Gastroesophageal sphincter (tissue), 4 donors: ENCODE measurements around the gene ARMC3. TPM values are rescaled to one million over a fixed set of nuclear protein-coding genes. Genes with fewer than 3 reads are reported as not detected.

Source experiments
- ATAC-seq: fragments of 150-250 bp; one replicate; pipeline ENCODE4 v1.9.1; 2016; ENCODE audit warnings: mild to moderate bottlenecking, moderate library complexity
- H3K27ac ChIP-seq, 4 donors: fragments of 200-600 bp; sonication (generic) in 3 of 4; 1 replicate in 3 of 4; 2 replicates in 1 of 4; pipeline ENCODE4 v1.5.1; 2016 to 2019
- H3K27me3 ChIP-seq: fragments of 200-600 bp; sonication (generic); one replicate; pipeline ENCODE4 v1.5.1; 2019
- H3K36me3 ChIP-seq, 2 donors: fragments of 200-600 bp; sonication (generic); one replicate each; pipeline ENCODE4 v1.5.1; 2019; ENCODE audit warnings: control low read depth in 1 of 2
- H3K4me1 ChIP-seq, 3 donors: fragments of 200-600 bp; sonication (generic); 1 replicate in 2 of 3; 2 replicates in 1 of 3; pipeline ENCODE4 v1.5.1; 2016 to 2019; ENCODE audit warnings: control low read depth in 2 of 3
- H3K4me3 ChIP-seq, 2 donors: fragments of 200-600 bp; sonication (generic); one replicate each; pipeline ENCODE4 v1.5.1; 2019; ENCODE audit warnings: mild to moderate bottlenecking in 1 of 2, moderate library complexity in 1 of 2
- H3K9me3 ChIP-seq, 3 donors: fragments of 200-600 bp; sonication (generic); one replicate each; pipeline ENCODE4 v1.5.1; 2017 to 2019; ENCODE audit warnings: control low read depth in 2 of 3
- CTCF ChIP-seq, 4 experiments: fragments of 200-600 bp in 2 of 4; fragments of 450-650 bp in 2 of 4; sonication (generic) in 1 of 4; IDR thresholded peaks; one replicate each; pipeline ENCODE4 v1.5.1; 2017 to 2019; ENCODE audit warnings: antibody characterized with exemption in 4 of 4, mild to moderate bottlenecking in 2 of 4, moderate library complexity in 2 of 4
- EP300 ChIP-seq: sonication (generic); formaldehyde crosslinking; IDR thresholded peaks from one replicate; pipeline ENCODE4 v1.6.1; 2017; ENCODE audit warnings: antibody characterized with exemption, mild to moderate bottlenecking
- POLR2A ChIP-seq, 2 donors: fragments of 450-650 bp; IDR thresholded peaks; one replicate each; pipeline ENCODE4 v1.6.1; 2017; ENCODE audit warnings: antibody characterized with exemption in 2 of 2, mild to moderate bottlenecking in 2 of 2, moderate library complexity in 1 of 2
- POLR2AphosphoS5 ChIP-seq: sonication (generic); formaldehyde crosslinking; IDR thresholded peaks from one replicate; pipeline ENCODE4 v1.6.1; 2017; ENCODE audit warnings: antibody characterized with exemption
- whole genome bisulfite sequencing, 2 donors: methylation state at CpG; one replicate each; pipeline ENCODE4 v1.1.5; 2018; ENCODE audit warnings: low coverage in 1 of 2; 5-methylcytosine and 5-hydroxymethylcytosine counted together
- total RNA-seq, 4 donors: library from RNA; depleted of rRNA; stranded (reverse); fragments of >200 nt; gene quantifications; one replicate each; pipeline ENCODE4 v1.1.0, GENCODE V29; 2016

Gene ARMC3
- total RNA-seq, 4 donors from 2014 or later: not detected

- Histone ChIP-seq H3K27me3 (no peaks in the 10 kb centered on the region), H3K9me3 (no peaks in the 10 kb centered on the region), H3K4me3 (no peak overlapping the region), H3K36me3 (no peaks in the 10 kb centered on the region), H3K4me1 (peaks cover 0 to 20% (median 4%) of the 10 kb centered on the region in 3 donors), H3K27ac (no peak overlapping the region)
- TF ChIP-seq CTCF (IDR thresholded peaks at IDR 0.05): no peak
- no peak for TF ChIP-seq EP300
- TF ChIP-seq POLR2A (IDR thresholded peaks at IDR 0.05): no peak
- no peak for TF ChIP-seq POLR2AphosphoS5
- no peak for ATAC-seq
- WGBS, 2 donors: 94 to 100% methylated on average over 1 to 3 of the region's 4 CpGs
Observed at GRCh38 chr10:23048191-23048590, 120.3 kb downstream of the ARMC3 start.

GRCh38 chr10:23051278-23051677, 123.4 kb downstream of the ARMC3 start:
- no peak for ATAC-seq
- Histone ChIP-seq H3K4me1 (peaks cover 0 to 14% (median 2%) of the 10 kb centered on the region in 3 donors), H3K27ac (no peak overlapping the region), H3K27me3 (no peaks in the 10 kb centered on the region), H3K4me3 (no peak overlapping the region), H3K36me3 (no peaks in the 10 kb centered on the region), H3K9me3 (no peaks in the 10 kb centered on the region)
- 83 to 90% methylated on average over 2 to 3 of the region's 3 CpGs for WGBS, 2 donors
- TF ChIP-seq POLR2AphosphoS5 (no peak), CTCF (IDR thresholded peaks at IDR 0.05) (no peak), EP300 (no peak), POLR2A (IDR thresholded peaks at IDR 0.05) (no peak)

- peaks cover 0 to 8% (median 0%) of the 10 kb centered on the region in 3 donors for H3K4me1 ChIP-seq
- ATAC-seq: no peak
- no peaks in the 10 kb centered on the region for H3K36me3 ChIP-seq
- H3K27ac ChIP-seq: no peak overlapping the region
- 90 to 100% methylated on average over 2 to 5 of the region's 5 CpGs for WGBS, 2 donors
- H3K27me3 ChIP-seq: no peaks in the 10 kb centered on the region
- H3K9me3 ChIP-seq: no peaks in the 10 kb centered on the region
- no peak for TF ChIP-seq POLR2A (IDR thresholded peaks at IDR 0.05)
- no peak for TF ChIP-seq EP300
- no peak for TF ChIP-seq POLR2AphosphoS5
- TF ChIP-seq CTCF (IDR thresholded peaks at IDR 0.05): no peak
- no peak overlapping the region for H3K4me3 ChIP-seq
Observed at GRCh38 chr10:23051855-23052331, 124.0 kb downstream of the ARMC3 start.

- Histone ChIP-seq H3K4me3 (no peak overlapping the region), H3K27ac (no peak overlapping the region), H3K27me3 (no peaks in the 10 kb centered on the region), H3K4me1 (no peaks in the 10 kb centered on the region), H3K9me3 (no peaks in the 10 kb centered on the region), H3K36me3 (no peaks in the 10 kb centered on the region)
- no peak for TF ChIP-seq POLR2A (IDR thresholded peaks at IDR 0.05)
- TF ChIP-seq EP300: no peak
- no peak for TF ChIP-seq POLR2AphosphoS5
- no peak for TF ChIP-seq CTCF (IDR thresholded peaks at IDR 0.05)
- WGBS, 2 donors: 71% methylated on average over 1 of the region's 1 CpG; no CpG with 5 or more reads in 1 of the 2 donors
- ATAC-seq: peak; percentile 31
Observed at GRCh38 chr10:23053036-23053435, 125.2 kb downstream of the ARMC3 start.

- no peak for ATAC-seq
- 76 to 88% methylated on average over 5 to 6 of the region's 7 CpGs for WGBS, 2 donors
Observed at GRCh38 chr10:23055424-23056185, 127.8 kb downstream of the ARMC3 start.

More at GRCh38 chr10:23055424-23056185, 127.8 kb downstream of the ARMC3 start:
- no peaks in the 10 kb centered on the region for H3K27me3 ChIP-seq
- H3K4me1 ChIP-seq: no peaks in the 10 kb centered on the region
- H3K36me3 ChIP-seq: no peaks in the 10 kb centered on the region
- H3K9me3 ChIP-seq: peaks cover 0 to 12% (median 0%) of the 10 kb centered on the region in 3 donors
- H3K4me3 ChIP-seq: no peak overlapping the region
- TF ChIP-seq EP300: no peak
- no peak for TF ChIP-seq POLR2A (IDR thresholded peaks at IDR 0.05)
- no peak for TF ChIP-seq CTCF (IDR thresholded peaks at IDR 0.05)
- TF ChIP-seq POLR2AphosphoS5: no peak
- no peak overlapping the region for H3K27ac ChIP-seq
